ENCODE results near the gene CREB3L1.
A peak's percentile ranks its signal among the peaks of the same experiment; 100 is the strongest.

The CREB3L1 gene

GRCh38 chr11:46366661-46367161, 89.2 kb downstream of the CREB3L1 start:
- DNase-seq (ENCODE audit: low read depth) = no peak

- DNase-seq (ENCODE audit: low read depth) = peak; percentile 78
Observed at GRCh38 chr11:46367244-46367915, 89.9 kb downstream of the CREB3L1 start.

GRCh38 chr11:46367916-46368267, 90.4 kb downstream of the CREB3L1 start:
- DNase-seq (ENCODE audit: low read depth) = no peak

GRCh38 chr11:46369458-46370152, 92.1 kb downstream of the CREB3L1 start:
- no peak for DNase-seq (ENCODE audit: low read depth)

GRCh38 chr11:46370253-46370652, 92.8 kb downstream of the CREB3L1 start:
- DNase-seq (ENCODE audit: low read depth) = no peak

All from activated T-cell treated with anti-CD3 and anti-CD28 coated beads for 1 hour (primary cell).